GM19455 (cell line): ENCODE data around the gene ENDOU.
A peak's percentile ranks its signal among the peaks of the same experiment; 100 is the strongest.

Experiments used
- ATAC-seq: cut with Tn5 transposase; IDR thresholded peaks from one replicate; pipeline ENCODE4 v1.9.1; 2021; ENCODE audit not compliant: unreplicated experiment

The ENDOU gene

DNA sequence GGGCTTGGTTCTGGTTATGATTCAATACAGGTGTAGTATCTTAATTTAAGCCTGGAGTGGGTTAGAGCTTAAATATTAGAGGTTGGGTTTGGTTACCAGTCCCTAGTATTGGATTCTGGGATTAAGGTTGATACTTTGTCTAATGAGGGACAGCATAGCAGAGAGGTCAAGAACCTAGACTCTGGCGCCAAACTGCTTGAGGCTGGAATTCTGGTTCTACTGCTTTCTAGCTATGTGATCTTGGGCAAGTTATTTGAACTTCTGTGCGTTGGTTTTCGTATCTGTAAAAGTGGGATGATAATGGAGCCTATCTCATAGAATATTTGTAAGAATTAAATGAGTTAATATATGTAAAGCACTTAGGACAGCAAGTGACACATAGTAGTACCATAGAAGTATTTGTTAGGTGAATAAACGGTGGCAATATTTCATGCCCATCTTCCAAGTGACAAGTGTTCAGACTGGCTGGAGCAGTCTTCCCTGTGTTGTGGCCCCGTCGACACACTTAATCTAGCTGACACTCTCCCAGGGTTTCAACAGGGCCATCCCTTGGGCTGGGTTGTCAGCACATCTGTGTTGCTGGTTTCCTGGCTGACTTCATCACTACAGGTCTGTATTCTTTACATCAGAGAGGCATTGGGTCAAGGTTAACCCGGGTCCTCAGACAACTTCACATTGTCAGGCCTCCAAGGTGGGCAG is 3.0 kb downstream of the ENDOU start:
- no peak for ATAC-seq

DNA sequence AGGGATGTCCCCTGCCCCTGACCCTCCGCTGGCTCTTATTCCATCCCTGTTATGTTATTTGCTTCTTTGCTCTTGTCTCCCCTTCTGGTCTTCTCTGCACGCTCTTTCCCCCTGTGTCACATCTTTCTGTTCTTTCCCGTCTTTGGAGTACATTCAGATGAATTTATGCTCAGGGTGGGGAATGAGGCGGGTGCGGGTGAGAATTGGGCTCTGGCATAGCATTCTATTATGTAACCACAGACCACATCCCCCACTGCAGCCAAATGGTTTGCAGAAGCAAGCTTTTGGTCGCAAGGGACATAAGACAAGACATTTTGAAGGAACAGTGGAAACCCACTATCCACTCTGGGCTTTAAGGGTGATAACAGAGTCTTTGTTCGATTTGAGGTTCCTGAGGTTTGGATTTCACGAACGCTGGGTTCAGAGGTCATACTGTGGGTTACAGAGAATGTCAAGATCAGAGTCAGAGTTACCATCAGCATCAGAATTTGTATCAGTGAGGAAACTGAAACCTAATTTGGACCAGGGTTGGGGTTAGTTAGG is 3.8 kb downstream of the ENDOU start:
- no peak for ATAC-seq

DNA sequence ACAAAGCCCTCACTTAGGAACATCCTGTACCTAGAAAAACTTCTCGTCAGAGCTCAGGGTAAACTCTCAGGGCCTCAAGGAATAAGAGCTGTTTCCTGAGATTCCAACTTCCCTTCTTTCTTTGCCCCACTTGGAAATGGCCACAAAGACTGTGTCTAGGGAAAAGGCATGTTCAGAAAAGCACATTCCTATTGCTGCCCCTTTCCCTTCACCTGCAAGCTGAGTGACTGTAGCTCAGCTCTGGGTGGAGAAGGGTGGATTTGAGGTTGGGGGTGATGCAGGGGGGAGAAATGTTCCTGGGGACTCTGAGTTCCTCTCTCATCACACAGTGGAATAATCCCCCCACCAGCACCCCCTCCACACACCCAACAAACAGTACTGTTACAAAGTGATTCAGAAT is 6.8 kb downstream of the ENDOU start:
- ATAC-seq, result no peak

DNA sequence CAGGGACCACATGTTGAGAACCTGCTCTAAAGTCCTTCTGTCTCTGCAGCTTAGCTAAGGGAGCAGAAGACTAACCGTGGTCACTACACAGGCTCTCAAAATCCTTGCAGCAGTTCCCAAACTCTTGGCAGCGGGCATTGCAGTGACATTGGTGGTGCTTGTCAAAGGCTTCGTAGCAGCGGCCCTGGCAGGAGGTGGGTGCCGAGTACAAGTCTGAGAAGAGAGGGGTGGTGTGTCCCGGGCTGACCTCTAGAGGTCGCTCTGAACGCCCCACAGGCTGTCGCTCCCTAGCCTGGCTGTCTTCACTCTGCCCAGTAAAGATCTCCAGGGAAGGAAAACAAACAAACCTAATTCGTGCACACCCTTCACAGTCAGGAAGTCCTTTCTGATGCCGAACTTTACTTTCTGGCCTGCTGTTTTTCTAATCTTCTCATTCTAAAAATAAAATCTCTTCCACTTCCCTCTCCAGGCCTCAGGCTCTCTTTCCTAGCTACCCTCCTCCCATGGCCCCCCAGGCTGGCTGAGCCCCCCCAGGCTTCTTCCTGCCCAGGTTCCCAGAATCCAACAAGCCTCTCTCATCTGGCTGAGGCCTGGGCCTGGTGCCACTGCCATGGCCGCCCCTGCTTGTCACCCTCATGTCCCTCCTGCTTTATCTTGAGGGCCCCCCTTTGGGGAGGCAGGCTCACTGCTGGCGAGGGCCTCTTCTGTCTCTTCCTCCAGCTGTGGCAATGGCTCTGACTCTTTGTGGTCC is 7.7 kb downstream of the ENDOU start:
- ATAC-seq, result peak; percentile 48

DNA sequence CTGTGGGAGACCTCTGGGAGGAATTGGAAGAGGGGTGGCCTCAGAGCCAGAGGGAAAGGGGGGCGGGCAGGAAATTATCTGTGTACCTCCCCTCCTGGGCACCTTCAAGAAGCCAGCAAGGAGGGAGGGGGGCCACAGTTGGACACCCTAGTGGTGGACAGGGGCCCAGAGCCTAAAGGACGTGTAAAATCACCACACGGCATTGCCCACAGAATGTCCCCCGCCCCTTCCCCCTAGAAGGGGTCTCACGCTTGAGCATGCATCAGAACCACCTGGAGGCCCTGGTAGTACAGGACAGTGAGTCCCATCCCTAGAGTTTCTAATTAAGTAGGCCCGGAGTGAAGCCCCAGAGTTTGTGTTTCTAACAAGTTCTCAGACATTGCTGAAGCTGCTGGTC is 8.2 kb downstream of the ENDOU start:
- ATAC-seq, result no peak

DNA sequence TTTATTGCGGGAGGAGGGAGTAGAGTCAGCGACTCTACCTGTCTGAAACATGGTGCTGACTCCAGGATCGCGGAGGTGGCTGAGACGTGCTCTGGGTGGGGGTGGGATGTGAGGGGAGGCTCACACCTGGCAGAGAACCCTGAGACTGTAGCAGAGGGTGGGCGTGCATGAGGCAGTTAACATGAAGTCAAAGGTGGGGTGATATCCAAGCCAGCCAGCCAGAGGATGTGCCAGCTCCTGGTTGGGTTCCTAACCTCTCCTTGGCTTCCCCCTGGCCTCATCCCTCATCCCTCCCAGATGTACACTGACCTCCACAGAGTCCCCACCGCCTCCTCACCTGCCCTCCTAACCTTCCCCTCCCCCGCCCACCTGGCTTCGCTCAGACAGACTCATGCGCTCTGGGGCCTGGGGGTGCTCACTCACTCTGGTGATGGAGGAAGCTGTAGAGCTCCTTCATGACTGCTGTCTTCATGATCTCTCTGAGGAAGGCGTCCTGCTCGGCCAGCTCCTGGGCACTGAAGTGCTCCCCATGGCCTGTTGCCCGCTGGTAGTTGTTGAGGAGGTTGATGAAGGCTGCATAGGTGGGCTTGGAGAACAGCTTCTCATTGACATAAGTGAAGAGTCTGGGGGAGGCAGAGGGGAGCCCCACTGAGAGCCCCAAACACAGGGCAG is 9.3 kb downstream of the ENDOU start:
- ATAC-seq, result no peak

DNA sequence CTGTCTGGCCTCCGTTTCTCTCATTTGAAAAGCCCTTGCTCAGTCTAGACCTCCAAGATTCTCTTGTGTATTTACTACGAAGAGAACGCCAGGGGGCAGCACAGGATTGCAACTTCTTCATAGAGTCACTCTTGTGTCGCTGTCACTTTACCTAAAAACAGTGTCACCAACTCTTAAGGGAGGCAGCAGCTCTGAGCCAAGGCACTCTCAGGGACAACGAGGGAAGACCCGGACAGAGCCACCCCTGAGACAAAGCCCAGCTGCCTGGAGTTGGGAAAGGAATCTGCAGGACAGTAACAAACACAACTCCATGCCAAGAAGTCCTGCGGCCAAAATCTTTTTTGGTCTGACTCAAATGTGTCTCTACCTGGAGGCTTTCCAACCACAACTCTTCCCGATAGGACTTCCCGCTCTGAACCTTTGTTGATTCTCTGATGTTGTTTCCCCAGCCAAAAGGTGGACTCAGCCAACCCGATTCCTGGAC is 9.9 kb downstream of the ENDOU start:
- ATAC-seq, result peak; percentile 72

DNA sequence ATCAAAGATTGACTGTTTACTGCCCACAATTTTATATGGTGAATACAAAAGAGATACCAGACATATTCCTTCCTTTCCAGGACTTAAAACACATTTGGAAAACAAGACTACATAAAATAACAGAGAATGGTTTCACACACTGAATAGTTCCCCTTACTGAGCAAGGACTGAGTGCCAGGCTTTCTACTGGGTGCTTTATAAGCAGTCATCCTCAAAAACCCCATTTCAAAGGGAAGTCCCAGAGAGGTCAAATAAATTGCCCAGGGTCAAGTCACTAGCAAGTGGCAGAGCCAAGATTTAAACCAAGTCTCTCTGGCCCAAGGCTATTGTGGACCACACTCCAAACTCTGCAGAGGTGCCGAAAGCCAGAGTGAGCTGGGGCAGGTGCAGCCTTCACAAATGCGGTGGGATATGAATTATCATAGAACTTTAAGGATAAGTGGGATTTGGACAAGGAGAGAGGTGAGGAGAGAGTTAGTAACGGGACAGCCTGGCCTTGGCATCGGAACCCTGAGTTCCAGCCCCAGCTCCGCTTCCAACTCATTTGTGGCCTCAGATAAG is 10.4 kb downstream of the ENDOU start:
- ATAC-seq, result no peak

DNA sequence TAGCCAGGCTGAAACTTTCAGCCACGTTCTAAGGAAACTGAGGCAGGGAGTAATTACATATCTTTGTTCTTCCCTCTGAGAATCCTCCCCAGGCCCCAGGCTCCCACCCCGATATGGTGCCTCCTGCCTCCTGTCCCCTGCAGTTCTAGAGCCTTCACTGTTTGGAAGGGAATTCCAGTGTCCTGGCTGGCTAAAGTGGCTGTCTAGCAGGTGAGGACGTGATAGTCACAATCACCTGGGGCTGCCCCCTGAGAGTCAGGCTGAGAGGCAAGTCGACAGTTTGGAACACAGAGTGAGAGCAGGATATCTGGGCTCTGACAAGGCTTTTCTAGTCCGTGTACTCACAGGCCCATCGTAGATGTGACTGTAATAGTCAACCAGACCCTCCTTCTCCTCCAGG is 13.1 kb downstream of the ENDOU start:
- no peak for ATAC-seq

DNA sequence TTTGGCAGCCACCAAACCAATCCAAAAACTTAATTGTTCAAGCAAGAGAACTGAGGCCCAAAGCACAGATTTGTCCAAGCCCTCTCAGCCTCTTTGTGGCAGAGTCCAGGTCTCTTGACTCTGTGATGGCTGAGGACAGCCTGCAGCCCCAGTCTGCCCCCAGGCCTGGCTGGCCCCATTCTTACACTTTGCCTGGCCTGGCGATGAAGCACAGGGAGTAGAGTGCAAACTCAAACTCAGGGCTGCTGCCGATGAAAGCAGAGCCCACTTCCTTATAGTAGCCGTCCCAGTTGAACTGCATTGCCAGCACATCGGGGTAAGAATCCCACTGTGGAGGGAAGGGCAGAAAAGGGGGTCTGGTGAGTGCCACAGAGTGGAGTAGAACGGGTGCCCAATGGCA is 13.8 kb downstream of the ENDOU start:
- no peak for ATAC-seq

DNA sequence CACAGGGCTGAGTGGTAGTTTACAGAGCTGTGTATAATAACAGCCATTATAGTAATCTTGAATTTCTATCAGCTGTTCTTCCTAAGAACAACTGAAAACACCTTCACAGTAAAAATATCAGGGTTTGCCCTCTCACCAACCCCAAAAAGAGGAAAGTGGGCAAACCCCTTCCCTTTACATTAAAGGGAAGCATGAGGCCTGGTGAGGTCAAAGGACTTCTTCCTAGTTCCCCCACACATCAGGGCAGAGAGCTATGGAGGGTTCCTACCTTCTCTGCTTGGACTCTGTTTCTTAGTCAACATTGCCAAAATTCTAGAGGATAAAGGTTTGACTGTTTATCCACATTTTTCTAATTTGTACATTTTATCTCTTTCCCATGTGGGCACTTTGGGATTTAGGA is 15.0 kb downstream of the ENDOU start:
- ATAC-seq, result no peak

DNA sequence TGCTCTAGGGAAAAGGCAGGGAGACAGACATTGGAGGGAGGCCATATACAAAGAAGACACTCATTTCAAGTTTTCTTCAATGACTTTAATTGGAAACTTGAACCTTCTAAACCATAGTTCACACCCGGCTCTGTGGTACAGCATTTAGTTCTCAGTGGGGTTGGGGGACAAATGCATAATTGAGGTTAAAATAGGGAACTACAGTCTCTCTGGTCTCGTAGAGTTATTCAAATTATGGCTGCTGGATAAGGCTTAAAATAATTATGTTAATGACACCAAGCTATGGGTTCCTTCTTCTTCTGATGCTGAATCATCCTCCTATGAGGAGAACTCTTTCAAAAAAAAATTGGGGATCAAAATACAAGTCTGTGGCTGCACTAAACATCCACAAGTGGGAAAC is 15.6 kb downstream of the ENDOU start:
- ATAC-seq, result no peak

DNA sequence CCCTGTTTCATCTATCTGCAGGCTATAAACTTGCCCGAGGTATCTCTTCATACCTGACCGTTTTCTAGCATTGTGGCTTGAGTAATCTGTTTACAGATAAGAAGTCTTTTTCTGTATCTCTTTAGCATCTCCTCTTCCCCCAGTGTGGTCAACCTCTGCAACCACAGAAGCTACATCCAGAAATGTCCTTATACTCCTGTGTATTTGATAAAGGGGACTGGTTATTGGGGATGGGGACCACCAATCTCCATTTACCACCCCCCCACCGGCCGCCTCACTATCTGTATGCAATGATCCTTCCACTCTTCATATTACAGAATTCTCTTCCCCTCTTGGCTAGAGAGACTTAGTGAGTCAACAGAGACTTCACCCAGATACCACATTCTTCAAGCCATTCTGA is 16.1 kb downstream of the ENDOU start:
- ATAC-seq, result no peak

DNA sequence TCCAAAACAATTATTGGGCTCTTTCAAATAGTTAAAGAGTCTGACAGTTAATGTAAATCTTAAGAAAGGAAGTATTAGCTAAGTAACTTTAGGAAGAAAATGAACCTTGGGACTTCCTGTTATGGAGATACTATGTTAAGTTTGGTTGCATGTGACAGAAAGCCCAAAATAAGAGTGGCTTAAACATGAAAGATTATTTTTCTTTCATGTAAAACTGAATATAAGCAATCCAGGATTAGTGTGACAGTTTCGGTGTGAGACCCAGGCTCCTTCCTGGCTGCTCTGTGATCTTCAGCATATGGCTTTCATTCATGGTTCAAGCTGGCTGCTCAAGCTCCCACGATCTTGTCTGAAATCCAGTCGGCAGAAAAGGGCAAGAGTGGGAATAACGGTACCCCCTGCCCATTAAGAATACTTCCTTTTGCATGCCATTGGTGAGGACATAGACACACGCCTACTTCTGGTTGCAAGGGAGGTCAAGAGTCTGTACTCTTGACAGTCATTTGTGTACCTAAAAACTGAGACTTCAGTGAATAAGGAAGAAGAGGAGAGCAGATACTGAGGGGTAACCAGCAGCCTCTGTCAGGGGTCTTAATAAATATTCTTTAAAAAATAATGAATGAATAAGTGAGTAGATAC is 17.3 kb downstream of the ENDOU start:
- ATAC-seq, result no peak

DNA sequence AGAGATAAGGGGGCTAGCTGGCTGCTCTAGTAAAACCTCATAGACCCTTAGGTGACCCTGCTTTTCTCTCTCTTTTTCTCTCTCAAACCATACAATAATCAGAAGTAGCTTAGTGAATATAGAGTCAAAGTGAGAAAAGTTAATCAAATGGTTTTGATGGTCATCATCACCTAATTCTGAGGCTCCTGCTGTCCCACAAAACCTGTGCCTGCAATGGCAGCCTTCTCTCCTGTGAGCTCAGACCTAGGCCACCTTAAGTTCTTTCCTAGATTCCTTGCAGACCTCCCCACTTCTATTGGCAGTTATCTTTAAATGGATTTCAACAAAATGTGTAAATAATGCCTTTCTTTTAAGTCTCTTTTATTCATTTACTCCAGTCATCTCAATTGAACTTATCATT is 17.9 kb downstream of the ENDOU start:
- no peak for ATAC-seq

DNA sequence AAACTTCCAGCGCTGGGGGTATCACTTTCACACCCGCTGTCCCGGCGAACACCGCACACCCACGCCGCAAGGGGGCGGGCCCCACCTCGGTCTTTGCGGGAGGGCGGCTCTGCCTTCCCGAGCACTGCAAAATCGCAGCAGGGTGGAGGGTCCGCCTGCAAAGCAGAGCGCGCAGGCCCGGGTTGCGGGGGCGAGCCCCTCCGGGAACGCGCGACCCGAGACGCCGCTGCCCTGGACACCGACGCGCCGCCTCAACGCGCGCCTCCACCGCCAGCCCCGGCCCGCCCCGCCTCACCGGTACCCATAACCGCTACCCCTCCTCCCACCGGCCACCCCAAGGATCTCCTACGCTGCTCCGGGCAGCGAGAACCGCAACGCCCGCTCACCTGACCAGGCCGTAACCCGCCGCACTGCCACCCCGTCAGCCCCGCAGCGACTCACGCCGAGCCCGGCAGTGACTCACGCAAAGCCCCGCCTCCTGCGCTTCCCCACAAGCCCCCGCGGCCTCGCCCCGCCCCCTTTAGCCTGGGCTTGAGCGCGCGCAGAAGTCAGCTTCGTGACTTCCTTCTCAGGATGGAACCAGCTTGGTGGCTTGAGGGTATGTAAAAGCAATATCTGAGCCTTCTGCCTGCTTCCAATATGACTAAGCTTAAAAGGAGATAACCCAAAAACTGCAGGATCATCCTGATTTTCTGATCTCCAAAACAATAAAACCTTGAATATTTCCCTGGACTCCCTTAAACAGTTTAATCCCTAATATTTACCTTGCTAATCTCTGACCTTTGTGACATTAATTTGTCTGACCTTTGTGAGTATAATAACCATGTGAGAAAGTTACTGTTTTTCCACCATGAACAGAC is 19.5 kb downstream of the ENDOU start, which contains the start of gene RPAP3:
TSS of gene RPAP3 (minus strand) at position 465 of the 860 bp plus-strand sequence. CDS start 3,190 bp downstream, outside the sequence.
- ATAC-seq, result peak; percentile 87

DNA sequence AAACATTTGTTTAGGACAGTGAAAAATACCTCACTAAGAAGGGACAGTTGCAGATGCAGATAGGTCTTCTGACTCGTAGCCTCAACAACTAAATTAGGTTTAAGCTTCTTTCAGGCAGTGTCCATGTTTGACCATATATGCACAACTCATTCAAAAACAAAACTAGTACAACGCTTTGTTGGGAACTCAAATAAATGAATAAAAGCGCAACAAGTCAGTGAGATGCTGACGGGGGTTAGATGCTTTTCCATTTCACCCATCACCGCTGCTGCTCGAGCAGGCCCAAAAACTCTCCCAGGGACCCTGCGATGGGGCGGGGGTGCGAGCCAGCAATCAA is 20.1 kb downstream of the ENDOU start:
- ATAC-seq, result no peak

DNA sequence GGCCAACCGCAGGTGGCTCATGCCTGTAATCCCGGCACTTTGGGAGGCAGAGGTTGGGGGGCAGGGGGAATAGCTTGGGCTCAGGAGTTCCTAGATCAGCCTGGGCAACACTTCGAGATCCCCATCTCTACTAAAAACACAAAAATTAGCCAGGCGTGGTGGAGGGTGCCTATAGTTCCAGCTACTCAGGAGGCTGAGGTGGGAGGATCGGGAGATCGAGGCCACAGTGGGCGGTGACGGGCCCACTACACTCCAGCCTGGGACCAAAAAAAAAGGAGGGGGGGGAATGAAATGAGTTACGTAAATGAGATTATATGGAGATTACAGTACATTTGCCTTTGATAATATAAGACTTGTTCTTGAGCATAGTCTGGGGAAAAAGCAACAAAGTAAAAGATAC is 20.6 kb downstream of the ENDOU start:
- ATAC-seq, result no peak

DNA sequence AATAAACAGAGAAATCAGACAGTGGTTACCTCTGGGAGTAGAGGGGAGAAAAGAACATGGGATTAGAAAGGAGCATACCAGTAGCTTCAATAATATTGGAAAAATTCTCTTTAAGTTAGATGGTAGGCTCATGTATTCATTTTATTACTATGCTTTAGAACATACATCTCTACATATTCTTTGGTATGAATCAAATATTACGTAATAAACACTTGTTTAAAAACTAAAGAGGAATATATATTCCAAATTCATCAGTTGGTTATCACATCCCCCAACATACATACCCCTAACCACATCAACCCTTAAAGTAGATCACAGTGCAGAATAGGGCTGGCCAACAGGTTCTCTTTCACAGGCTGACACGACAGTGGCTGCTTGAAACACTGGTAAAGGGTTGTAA is 25.0 kb downstream of the ENDOU start:
- no peak for ATAC-seq

DNA sequence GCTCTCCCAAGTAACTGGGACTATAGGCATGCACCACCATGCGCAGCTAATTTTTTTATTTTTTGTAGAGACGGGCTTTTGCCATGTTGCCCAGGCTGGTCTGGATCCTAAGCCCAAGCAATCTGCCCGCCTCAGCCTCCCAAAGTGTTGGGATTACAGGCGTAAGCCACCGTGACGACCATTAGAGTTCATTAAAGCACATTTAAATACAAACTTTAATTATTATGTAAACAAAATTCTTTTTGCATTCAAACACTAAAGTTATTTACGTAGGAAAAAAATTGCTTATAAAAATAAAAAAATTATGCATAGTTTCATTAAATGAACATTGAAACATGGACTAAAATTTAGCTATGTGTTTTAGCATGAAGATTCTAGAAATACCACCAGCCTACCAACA is 26.7 kb downstream of the ENDOU start:
- no peak for ATAC-seq
